SK-N-MC (cell line): Measurements from ENCODE around the gene PRSS35.

Source experiments
- DNase-seq: peaks from one replicate; pipeline ENCODE4 v3.0.0-alpha.2; 2011; ENCODE audit warnings: low read depth, low spot score
- H3K27ac ChIP-seq: fragments of 200-600 bp; sonication (generic); 2 replicates; pipeline ENCODE4 v1.5.1; 2016; ENCODE audit warnings: mixed run types
- H3K36me3 ChIP-seq: fragments of 200-600 bp; sonication (generic); 2 replicates; pipeline ENCODE4 v1.6.1; 2017; ENCODE audit warnings: antibody characterized with exemption, low read length, mixed read lengths; ENCODE audit not compliant: insufficient read depth
- H3K4me3 ChIP-seq: fragments of 200-600 bp; sonication (generic); 2 replicates; pipeline ENCODE4 v1.5.1; 2016
- H3K9ac ChIP-seq: fragments of 200-600 bp; sonication (generic); 2 replicates; pipeline ENCODE4 v1.8.0; 2017; ENCODE audit warnings: mixed run types, mixed read lengths; ENCODE audit not compliant: insufficient read length
- H3K9me3 ChIP-seq: fragments of 200-600 bp; sonication (generic); 2 replicates; pipeline ENCODE4 v1.6.1; 2017; ENCODE audit warnings: low read depth, mild to moderate bottlenecking, antibody characterized with exemption, low read length, moderate library complexity, mixed read lengths
- EZH2 ChIP-seq: fragments of 200-600 bp; sonication (generic); IDR thresholded peaks from one replicate; pipeline ENCODE4 v1.6.1; 2017; ENCODE audit warnings: antibody characterized with exemption
- FOXP2 ChIP-seq: optimal IDR thresholded peaks from 2 replicates; pipeline ENCODE3; 2011; ENCODE audit warnings: mild to moderate bottlenecking, moderate library complexity; ENCODE audit not compliant: insufficient read depth; ENCODE audit errors: extremely low read length, control extremely low read depth
- POLR2AphosphoS5 ChIP-seq: IDR thresholded peaks from 2 replicates; pipeline ENCODE4 v1.6.1; 2012; ENCODE audit warnings: mild to moderate bottlenecking, low read depth, low read length, borderline replicate concordance

PRSS35 gene, protein sequence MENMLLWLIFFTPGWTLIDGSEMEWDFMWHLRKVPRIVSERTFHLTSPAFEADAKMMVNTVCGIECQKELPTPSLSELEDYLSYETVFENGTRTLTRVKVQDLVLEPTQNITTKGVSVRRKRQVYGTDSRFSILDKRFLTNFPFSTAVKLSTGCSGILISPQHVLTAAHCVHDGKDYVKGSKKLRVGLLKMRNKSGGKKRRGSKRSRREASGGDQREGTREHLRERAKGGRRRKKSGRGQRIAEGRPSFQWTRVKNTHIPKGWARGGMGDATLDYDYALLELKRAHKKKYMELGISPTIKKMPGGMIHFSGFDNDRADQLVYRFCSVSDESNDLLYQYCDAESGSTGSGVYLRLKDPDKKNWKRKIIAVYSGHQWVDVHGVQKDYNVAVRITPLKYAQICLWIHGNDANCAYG

GRCh38 chr6:83511901-83512681 lies at the start of gene PRSS35:
Gene PRSS35, plus strand, starts transcription at chr6:83512534. Its CDS starts 10,908 bp downstream, at chr6:83523442.
- TF ChIP-seq EZH2: no peak
- TF ChIP-seq POLR2AphosphoS5: 0 out of 2 replicates have a peak, but pooled peaks have one; percentile 24
- DNase-seq: peak; percentile 37
- H3K9ac ChIP-seq: peak within 1 kb of the TSS; percentile 51

DNA sequence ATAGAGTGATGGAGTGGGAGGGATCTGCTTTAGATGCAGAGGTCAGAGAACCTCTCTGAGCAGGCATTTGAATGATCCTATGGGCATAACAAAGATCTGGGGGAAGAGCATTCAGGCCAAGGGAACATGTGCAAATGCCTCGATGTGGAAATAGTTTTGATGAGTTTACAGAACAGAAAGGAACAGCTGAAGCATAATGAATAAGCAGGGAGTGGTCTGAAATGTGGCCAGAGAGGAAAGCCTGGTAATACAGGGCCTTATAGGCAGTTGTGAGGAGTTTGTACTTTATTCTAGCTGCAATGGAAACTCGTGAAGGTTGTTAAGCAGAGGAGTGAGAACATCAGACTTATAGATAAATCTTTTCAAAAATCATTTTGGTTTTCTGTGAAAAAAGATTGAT lies 48.4 kb upstream of the PRSS35 start:
- H3K4me3 ChIP-seq: 0 out of 2 replicates have a peak overlapping the region, but pooled peaks have one; percentile 17
- DNase-seq: no peak
- no peaks in the 10 kb centered on the region for H3K36me3 ChIP-seq
- no peak overlapping the region for H3K9ac ChIP-seq
- no peak overlapping the region for H3K27ac ChIP-seq
- no peak for TF ChIP-seq EZH2
- TF ChIP-seq FOXP2: no peak
- no peak for TF ChIP-seq POLR2AphosphoS5
- no peaks in the 10 kb centered on the region for H3K9me3 ChIP-seq

More at GRCh38 chr6:83511901-83512681, at the start of gene PRSS35:
- H3K9me3 ChIP-seq: no peaks in the 10 kb centered on the region
- 0 out of 2 replicates have a peak within 1 kb of the TSS, but pooled peaks have one; percentile 7 for H3K27ac ChIP-seq
- H3K36me3 ChIP-seq: no peaks in the 10 kb centered on the region
- H3K4me3 ChIP-seq: peak within 1 kb of the TSS; percentile 86

DNA sequence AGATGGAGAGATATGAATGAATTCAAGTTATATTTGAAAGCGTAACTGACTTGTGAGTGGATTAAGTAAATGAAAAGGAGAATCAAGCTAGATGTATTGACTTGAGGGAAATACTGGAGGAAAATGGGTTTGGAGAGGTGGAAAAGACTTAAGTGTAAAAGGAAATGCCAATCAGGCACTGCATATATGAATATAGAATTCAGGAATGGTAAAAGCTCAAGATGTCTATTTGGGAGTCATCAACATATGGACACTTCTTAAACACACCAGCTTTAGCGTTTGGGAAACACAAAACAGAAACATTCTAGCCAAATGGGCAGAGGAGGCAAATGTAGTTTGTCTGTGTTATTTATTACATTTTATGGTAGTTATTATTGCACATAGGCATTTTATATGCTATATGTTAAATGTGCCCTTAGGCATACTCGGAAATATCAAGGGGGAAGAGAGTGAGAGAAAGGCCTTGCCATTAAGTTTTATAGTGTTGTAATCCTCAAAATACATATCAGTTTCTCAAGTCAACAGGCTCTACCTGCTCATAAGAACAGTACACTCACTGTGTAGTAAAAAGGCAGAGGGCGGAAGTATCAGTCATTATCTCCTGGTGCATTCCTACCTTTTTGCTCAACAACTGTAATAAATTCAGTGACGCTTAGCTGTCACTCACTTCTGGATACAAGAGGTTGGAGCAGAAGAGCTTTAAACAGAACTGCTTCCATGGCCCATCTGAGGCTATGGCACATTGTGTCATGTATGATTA lies 47.8 kb upstream of the PRSS35 start:
- Histone ChIP-seq H3K9ac (no peak overlapping the region), H3K27ac (peak overlapping the region; percentile 1; the same call in 1 of the 2 replicates), H3K36me3 (no peaks in the 10 kb centered on the region), H3K4me3 (0 out of 2 replicates have a peak overlapping the region, but pooled peaks have one; percentile 17), H3K9me3 (no peaks in the 10 kb centered on the region)
- no peak; the same call in 1 of the 2 replicates for TF ChIP-seq POLR2AphosphoS5
- TF ChIP-seq FOXP2: no peak
- TF ChIP-seq EZH2: no peak
- DNase-seq: peak; percentile 47

GRCh38 chr6:83466328-83466727 lies 46.0 kb upstream of the PRSS35 start:
- H3K9me3 ChIP-seq: no peaks in the 10 kb centered on the region
- no peak overlapping the region for H3K4me3 ChIP-seq
- no peak for DNase-seq
- no peak overlapping the region for H3K27ac ChIP-seq
- no peaks in the 10 kb centered on the region for H3K36me3 ChIP-seq
- TF ChIP-seq EZH2 (no peak), FOXP2 (no peak)
- H3K9ac ChIP-seq: no peak overlapping the region

GRCh38 chr6:83467620-83468036 lies 44.7 kb upstream of the PRSS35 start:
- Histone ChIP-seq H3K36me3 (no peaks in the 10 kb centered on the region), H3K9me3 (no peaks in the 10 kb centered on the region), H3K4me3 (no peak overlapping the region), H3K9ac (no peak overlapping the region), H3K27ac (no peak overlapping the region)
- DNase-seq: no peak
- TF ChIP-seq FOXP2 (no peak), POLR2AphosphoS5 (no peak), EZH2 (no peak)

GRCh38 chr6:83470001-83470400 lies 42.3 kb upstream of the PRSS35 start:
- Histone ChIP-seq H3K9me3 (no peaks in the 10 kb centered on the region), H3K36me3 (no peaks in the 10 kb centered on the region), H3K9ac (no peak overlapping the region), H3K27ac (no peak overlapping the region), H3K4me3 (no peak overlapping the region)
- no peak for DNase-seq
- TF ChIP-seq POLR2AphosphoS5 (no peak), EZH2 (no peak), FOXP2 (no peak)

- TF ChIP-seq EZH2: no peak
- TF ChIP-seq POLR2AphosphoS5: no peak
- TF ChIP-seq FOXP2: no peak
These were observed 41.7 kb upstream of the PRSS35 start for GRCh38 chr6:83470587-83470986.

GRCh38 chr6:83472767-83473166 lies 39.6 kb upstream of the PRSS35 start:
- DNase-seq: no peak

More at GRCh38 chr6:83470587-83470986, 41.7 kb upstream of the PRSS35 start:
- H3K9me3 ChIP-seq: no peaks in the 10 kb centered on the region
- H3K4me3 ChIP-seq: no peak overlapping the region
- H3K36me3 ChIP-seq: no peaks in the 10 kb centered on the region
- H3K27ac ChIP-seq: no peak overlapping the region
- no peak overlapping the region for H3K9ac ChIP-seq
- DNase-seq: no peak

More at GRCh38 chr6:83472767-83473166, 39.6 kb upstream of the PRSS35 start:
- H3K9ac ChIP-seq: no peak overlapping the region
- H3K36me3 ChIP-seq: no peaks in the 10 kb centered on the region
- no peak for TF ChIP-seq EZH2
- no peak for TF ChIP-seq FOXP2
- TF ChIP-seq POLR2AphosphoS5: no peak
- H3K9me3 ChIP-seq: no peaks in the 10 kb centered on the region
- H3K4me3 ChIP-seq: no peak overlapping the region
- H3K27ac ChIP-seq: no peak overlapping the region
